Duodenal mucosa (tissue), 2 donors: Measurements from ENCODE around the gene TCAP.
"Not testable (repeated sequence)": the region's sequence is repeated elsewhere in the genome, so short reads cannot be mapped to it uniquely, and the experiment has no call there.

Source experiments
- H3K27ac ChIP-seq: one replicate; pipeline ENCODE4 v1.7.0; 2013; ENCODE audit warnings: low read depth, low read length
- H3K27me3 ChIP-seq, 2 donors: one replicate each; pipeline ENCODE4 v1.7.0; 2013; ENCODE audit warnings: low read length in 2 of 2, control low read depth in 1 of 2; ENCODE audit not compliant: insufficient read depth in 2 of 2, control insufficient read depth in 1 of 2
- H3K36me3 ChIP-seq, 2 donors: one replicate each; pipeline ENCODE4 v1.7.0; 2013; ENCODE audit warnings: low read length in 2 of 2, control low read depth in 1 of 2; ENCODE audit not compliant: insufficient read depth in 2 of 2, control insufficient read depth in 1 of 2
- H3K4me1 ChIP-seq, 2 donors: one replicate each; pipeline ENCODE4 v1.7.0; 2013; ENCODE audit warnings: low read length in 2 of 2, control low read depth in 1 of 2; ENCODE audit not compliant: insufficient read depth in 2 of 2, control insufficient read depth in 1 of 2
- H3K4me3 ChIP-seq, 2 donors: one replicate each; pipeline ENCODE4 v1.7.0; 2013; ENCODE audit warnings: low read length in 2 of 2, low read depth in 1 of 2
- H3K9ac ChIP-seq, 2 donors: one replicate each; pipeline ENCODE4 v1.7.0; 2013; ENCODE audit warnings: low read length in 2 of 2, low read depth in 1 of 2
- H3K9me3 ChIP-seq, 2 donors: one replicate each; pipeline ENCODE4 v1.7.0; 2013; ENCODE audit warnings: low read length in 2 of 2, control low read depth in 1 of 2; ENCODE audit not compliant: control insufficient read depth in 1 of 2

TCAP gene

DNA sequence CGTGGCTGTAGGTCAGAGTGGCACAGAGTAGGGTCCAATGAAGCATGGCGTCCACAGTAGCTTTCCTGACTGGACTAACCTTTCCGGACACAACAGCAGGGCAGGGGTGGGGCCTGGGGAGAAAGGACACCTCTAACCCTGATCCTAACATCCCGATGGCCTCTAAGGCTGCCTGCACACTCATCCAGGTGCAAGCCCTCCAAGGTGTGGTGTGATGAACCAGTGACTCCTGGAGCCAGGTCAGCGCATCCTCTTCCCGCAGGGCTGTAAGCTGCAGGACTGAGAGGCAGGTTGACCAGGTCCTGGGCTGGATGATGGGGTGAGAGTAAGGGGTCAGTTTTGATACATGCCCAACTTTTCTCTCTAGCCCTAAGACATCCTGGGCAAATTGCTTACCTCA is 31.6 kb downstream of the TCAP start:
- no peak overlapping the region for H3K27ac ChIP-seq
- H3K4me3 ChIP-seq = no peak overlapping the region
- no peaks in the 10 kb centered on the region for H3K27me3 ChIP-seq
- H3K4me1 ChIP-seq = peaks cover 15 to 24% of the 10 kb centered on the region in 2 donors
- H3K36me3 ChIP-seq = no peaks in the 10 kb centered on the region
- H3K9me3 ChIP-seq = no peaks in the 10 kb centered on the region
- no peak overlapping the region for H3K9ac ChIP-seq

DNA sequence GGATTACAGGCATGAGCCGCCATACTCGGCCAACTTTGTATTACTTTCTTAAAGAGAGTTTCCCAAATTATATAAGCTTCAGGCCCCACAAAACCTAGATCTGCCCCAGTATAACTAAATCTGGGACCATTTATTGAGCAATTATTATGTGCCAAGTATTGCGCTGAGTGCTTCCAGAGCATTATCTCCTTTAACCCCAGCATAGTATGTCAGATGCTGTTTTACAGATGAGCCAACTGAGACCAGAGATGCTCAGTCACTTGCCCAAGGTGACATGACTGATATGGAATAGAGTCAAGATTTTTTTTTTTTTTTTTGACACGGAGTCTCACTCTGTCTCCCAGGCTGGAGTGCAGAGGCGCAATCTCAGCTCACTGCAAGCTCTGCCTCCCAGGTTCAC is 32.8 kb downstream of the TCAP start:
- Histone ChIP-seq H3K27ac (no peak overlapping the region), H3K4me1 (peaks cover 28 to 34% of the 10 kb centered on the region in 2 donors), H3K4me3 (no peak overlapping the region), H3K36me3 (no peaks in the 10 kb centered on the region), H3K9me3 (no peaks in the 10 kb centered on the region), H3K9ac (no peak overlapping the region), H3K27me3 (no peaks in the 10 kb centered on the region)

DNA sequence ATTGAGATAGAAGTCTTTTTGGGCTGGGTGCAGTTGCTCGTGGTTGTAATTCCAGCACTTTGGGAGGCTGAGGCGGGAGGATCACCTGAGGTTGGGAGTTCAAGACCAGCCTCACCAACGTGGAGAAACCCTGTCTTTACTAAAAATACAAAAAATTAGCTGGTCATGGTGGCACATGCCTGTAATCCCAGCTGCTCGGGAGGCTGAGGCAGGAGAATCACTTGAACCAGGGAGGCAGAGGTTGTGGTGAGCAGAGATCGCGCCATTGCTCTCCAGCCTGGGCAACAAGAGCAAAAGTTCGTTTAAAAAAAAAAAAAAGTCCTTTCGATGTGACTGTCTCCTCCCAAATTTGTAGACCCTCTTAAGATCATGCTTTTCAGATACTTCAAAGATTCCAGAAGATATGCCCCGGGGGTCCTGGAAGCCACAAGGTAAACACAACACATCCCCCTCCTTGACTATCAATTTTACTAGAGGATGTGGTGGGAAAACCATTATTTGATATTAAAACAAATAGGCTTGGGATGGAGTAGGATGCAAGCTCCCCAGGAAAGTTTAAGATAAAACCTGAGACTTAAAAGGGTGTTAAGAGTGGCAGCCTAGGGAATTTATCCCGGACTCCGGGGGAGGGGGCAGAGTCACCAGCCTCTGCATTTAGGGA is 34.1 kb downstream of the TCAP start:
- H3K27me3 ChIP-seq, H3K36me3 ChIP-seq, H3K9me3 ChIP-seq: not testable (repeated sequence)
- H3K4me1 ChIP-seq = peaks cover 41 to 46% of the 10 kb centered on the region in 2 donors
- H3K27ac ChIP-seq = peak overlapping the region; percentile 80
- peak overlapping the region; percentile 73 to 93 for H3K9ac ChIP-seq
- H3K4me3 ChIP-seq = peak overlapping the region; percentile 73 to 82

DNA sequence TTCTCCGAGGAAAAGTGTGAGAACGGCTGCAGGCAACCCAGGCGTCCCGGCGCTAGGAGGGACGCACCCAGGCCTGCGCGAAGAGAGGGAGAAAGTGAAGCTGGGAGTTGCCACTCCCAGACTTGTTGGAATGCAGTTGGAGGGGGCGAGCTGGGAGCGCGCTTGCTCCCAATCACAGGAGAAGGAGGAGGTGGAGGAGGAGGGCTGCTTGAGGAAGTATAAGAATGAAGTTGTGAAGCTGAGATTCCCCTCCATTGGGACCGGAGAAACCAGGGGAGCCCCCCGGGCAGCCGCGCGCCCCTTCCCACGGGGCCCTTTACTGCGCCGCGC is 34.6 kb downstream of the TCAP start, which contains the start of gene ERBB2:
ERBB2 (plus strand) TSS at position 247 of the 330 bp plus-strand sequence. CDS start 175 bp downstream, outside the sequence.
- H3K27ac ChIP-seq = peak within 1 kb of the TSS; percentile 80
- H3K36me3 ChIP-seq = no peaks in the 10 kb centered on the region
- H3K9ac ChIP-seq = peak within 1 kb of the TSS; percentile 73 to 93
- H3K4me3 ChIP-seq = peak within 1 kb of the TSS; percentile 73 to 82
- H3K4me1 ChIP-seq = peaks cover 41 to 46% of the 10 kb centered on the region in 2 donors
- H3K27me3 ChIP-seq = no peaks in the 10 kb centered on the region
- H3K9me3 ChIP-seq = no peaks in the 10 kb centered on the region

DNA sequence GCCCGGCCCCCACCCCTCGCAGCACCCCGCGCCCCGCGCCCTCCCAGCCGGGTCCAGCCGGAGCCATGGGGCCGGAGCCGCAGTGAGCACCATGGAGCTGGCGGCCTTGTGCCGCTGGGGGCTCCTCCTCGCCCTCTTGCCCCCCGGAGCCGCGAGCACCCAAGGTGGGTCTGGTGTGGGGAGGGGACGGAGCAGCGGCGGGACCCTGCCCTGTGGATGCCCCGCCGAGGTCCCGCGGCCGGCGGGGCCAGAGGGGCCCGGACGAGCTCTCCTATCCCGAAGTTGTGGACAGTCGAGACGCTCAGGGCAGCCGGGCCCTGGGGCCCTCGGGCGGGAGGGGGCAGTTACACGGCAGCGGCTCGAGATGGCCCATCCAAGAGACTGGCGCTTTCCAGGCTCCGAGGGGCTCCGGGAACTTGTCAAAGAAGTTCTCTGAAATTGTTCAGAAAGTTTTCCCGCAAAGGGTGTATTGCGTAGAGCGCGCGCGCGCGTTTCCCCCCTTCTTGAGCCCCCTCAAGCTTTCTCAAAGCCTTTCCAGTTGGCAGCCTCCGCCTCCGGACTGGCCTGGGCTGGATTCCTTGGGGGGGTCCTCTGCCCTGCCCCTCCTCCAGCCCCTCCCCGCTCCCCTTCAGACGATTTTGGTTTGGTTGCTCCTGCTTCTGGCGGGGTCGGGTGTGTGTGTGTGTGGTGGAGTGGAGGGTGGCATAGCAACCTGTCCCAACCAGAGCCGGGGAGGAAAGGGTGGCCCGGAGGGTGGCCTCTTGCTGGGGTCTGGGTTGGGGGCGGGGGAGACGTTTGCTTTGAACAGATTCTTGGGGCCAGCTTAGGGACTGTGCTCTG is 35.2 kb downstream of the TCAP start:
- H3K27me3 ChIP-seq = no peaks in the 10 kb centered on the region
- peak overlapping the region; percentile 80 for H3K27ac ChIP-seq
- no peaks in the 10 kb centered on the region for H3K36me3 ChIP-seq
- H3K9me3 ChIP-seq = no peaks in the 10 kb centered on the region
- peak overlapping the region; percentile 73 to 93 for H3K9ac ChIP-seq
- H3K4me3 ChIP-seq = peak overlapping the region; percentile 73 to 82
- H3K4me1 ChIP-seq = peaks cover 42 to 46% of the 10 kb centered on the region in 2 donors

DNA sequence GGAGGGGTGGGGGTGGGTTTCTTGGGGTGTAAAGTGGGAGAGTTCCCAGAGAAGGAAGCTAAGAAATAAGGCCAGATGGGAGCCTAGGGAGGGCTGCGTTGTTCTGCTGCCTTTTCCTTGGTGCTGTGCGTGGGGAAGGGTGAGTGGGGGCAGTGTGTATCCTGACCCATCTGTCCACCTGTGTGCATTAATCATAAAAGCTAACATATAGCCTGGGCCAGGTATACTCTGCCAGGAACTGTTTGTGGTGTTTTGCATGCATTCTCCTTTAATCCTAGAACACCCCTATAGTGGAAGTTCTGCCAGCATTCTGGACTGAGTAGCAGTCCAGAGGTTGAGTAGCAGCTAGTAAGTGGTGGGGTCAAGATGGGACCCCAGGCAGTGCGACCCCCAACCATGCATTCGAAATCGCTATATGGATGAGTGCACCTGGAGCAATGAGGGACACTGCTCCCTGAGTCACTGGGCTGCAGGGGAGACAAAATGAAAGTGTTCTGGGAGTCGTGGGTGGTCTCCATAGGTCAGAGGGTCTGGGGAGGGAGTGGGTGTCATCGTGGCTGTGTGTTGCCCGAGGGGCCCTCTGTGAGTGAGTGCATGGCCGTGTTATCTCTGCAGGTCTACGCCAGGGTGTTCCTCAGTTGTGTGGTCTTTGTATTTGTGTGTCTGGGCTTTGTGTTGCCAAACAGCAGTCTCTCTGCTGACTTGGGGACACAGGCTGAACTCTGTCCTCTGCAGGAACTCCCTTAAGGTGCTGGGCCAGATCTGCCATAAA is 36.0 kb downstream of the TCAP start:
- Histone ChIP-seq H3K4me1 (peaks cover 45 to 47% of the 10 kb centered on the region in 2 donors), H3K9me3 (no peaks in the 10 kb centered on the region), H3K9ac (peak overlapping the region; percentile 73 to 93), H3K27ac (peak overlapping the region; percentile 80), H3K4me3 (peak overlapping the region; percentile 73 to 82), H3K36me3 (no peaks in the 10 kb centered on the region), H3K27me3 (no peaks in the 10 kb centered on the region)

DNA sequence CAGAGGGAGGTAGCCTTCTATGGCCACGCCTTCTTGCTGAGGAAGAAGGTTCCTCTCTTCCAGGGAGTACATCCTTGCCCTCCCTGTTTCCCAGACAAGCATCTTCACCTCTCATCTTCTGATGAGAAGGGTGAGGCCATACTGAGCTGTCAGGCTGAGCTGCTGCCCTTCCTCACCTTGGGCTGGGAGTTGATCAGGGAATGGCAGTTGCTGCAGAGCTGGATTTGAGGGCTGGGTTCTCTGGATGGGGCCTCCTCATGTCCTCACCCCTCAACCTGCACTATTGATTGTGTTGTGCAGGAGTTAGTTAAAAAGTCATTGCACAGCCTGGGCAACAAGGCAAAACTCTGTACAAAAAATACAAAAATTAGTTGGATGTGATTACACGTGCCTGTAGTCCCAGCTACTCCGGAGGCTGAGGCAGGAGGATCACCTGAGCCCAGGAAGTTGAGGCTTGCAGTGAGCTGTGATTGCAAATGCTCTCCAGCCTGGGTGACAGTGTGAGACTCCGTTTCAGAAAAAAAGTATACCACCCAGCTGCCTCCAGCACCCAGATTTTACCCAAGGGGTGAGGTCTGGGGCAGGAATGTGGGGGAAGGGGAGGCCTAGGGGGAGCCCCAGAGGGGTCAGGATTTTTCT is 36.8 kb downstream of the TCAP start:
- H3K36me3 ChIP-seq = peaks cover 0 to under 1% of the 10 kb centered on the region in 2 donors
- peak overlapping the region; percentile 73 to 82 for H3K4me3 ChIP-seq
- peaks cover 52 to 54% of the 10 kb centered on the region in 2 donors for H3K4me1 ChIP-seq
- H3K27ac ChIP-seq = no peak overlapping the region
- no peaks in the 10 kb centered on the region for H3K9me3 ChIP-seq
- no peaks in the 10 kb centered on the region for H3K27me3 ChIP-seq
- no peak overlapping the region for H3K9ac ChIP-seq

DNA sequence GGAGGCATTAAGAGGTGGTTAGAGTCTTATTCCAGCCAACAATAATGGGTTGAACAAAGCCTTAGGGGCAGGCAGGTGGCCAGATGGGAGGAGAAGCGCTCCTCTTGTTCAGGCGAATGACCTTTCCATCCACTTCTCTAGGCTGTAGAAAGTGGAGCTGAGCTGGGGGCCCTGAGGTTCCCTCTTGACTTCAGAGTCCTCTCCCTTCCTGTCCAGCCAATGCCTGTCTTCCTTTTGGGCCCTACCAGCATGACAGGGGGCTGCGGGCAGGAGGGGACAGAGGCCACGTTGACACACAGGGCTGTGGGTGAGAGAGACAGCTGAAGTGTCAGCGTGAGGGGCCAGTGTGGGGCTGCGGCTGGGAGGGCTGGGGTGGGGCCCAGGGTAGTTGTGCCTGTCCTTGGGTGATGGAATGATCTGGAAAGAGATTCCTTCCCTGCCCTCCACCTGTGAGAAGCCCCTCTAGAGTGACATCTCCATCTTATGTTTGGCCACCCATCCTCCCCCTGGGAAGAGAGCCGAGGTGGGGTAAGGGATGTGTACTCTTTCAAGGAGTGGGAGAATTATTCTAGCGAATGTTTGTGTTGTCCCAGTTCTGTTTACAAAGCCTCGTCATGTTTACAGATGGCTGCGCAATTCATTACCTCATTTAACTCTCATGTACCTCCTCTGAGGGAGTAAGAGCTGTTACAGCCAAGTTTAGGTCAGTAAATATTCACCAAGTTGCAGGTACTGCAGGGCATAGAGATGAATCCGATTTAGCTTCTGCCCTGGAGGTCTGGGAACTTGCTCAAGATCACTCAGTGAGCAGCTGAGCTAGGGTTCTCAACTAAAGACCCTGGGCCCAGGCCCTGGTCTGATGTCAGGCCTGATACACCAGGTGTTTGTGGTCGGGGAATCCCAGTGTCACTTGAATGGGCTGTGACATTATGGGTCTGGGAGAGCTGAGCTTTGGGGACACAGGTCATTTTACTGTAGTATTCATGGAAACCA is 38.0 kb downstream of the TCAP start:
- peaks cover 58 to 61% of the 10 kb centered on the region in 2 donors for H3K4me1 ChIP-seq
- H3K27me3 ChIP-seq = no peaks in the 10 kb centered on the region
- peak overlapping the region; percentile 9 to 12 for H3K9ac ChIP-seq
- H3K27ac ChIP-seq = peak overlapping the region; percentile 45
- H3K9me3 ChIP-seq = no peaks in the 10 kb centered on the region
- H3K36me3 ChIP-seq = peaks cover 5 to 13% of the 10 kb centered on the region in 2 donors
- H3K4me3 ChIP-seq = peak overlapping the region in 1 of 2 donors; percentile 35

DNA sequence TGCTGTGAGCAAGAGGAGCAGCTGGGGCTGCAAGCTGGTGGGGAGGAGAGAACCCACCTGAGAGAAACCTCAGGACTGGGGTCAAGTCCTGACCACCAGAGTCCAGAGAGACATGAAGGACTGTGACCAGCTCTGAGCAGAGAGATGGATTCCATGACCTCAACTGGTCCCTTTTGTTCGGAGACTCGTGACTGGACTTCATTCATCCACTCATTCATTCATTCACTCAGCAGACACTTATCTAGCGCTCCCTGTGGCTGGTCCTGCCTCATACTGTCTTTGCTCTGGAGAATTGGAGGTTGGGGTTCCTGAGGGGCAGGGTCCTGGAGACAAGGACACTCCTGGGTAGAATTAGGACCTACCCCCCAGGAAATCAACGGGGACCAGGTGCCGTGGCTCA is 38.8 kb downstream of the TCAP start:
- no peaks in the 10 kb centered on the region for H3K27me3 ChIP-seq
- peaks cover 12 to 20% of the 10 kb centered on the region in 2 donors for H3K36me3 ChIP-seq
- no peaks in the 10 kb centered on the region for H3K9me3 ChIP-seq
- peak overlapping the region in 1 of 2 donors; percentile 9 for H3K9ac ChIP-seq
- peak overlapping the region; percentile 45 for H3K27ac ChIP-seq
- H3K4me1 ChIP-seq = peaks cover 58 to 61% of the 10 kb centered on the region in 2 donors
- H3K4me3 ChIP-seq = peak overlapping the region in 1 of 2 donors; percentile 35
